Measurements from ENCODE around the gene POLR2H. TPM values are rescaled to one million over a fixed set of nuclear protein-coding genes. Genes with fewer than 3 reads are reported as not detected.

Gene POLR2H
- total and polyA plus RNA-seq, 9 donors: 47.3 to 86.9 (median 60.6) TPM

DNA sequence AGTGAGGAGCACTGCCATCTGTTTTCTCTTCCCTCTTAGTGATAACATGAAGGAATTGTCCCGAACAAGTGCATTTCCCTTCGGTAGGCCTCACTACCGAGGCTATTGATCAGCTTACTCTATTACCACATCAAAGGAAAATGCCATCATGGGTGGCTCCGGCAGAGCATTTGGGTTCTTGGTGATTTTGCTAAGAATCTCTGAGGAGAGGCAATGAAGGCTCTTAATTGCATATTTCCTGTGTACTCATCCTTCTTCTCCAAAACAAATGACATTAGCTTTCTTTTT is 53.6 kb downstream of the POLR2H start:
- no peaks in the 10 kb centered on the region for H3K9me3 ChIP-seq
- H3K27ac ChIP-seq: no peak overlapping the region
- H3K4me3 ChIP-seq: no peak overlapping the region
- DNase-seq: no peak
- no peaks in the 10 kb centered on the region for H3K27me3 ChIP-seq
- peaks cover 3% of the 10 kb centered on the region for H3K4me1 ChIP-seq (ENCODE audit: insufficient read depth)
- no peak for TF ChIP-seq CTCF (IDR thresholded peaks at IDR 0.05)
- no peak for TF ChIP-seq EP300 (IDR thresholded peaks at IDR 0.05)
- intact Hi-C loops (cut with DNase I): loop anchor here in 2 of 4 donors (5.0 to 10.0 kb wide), 4 partner anchors 43 to 130 kb away; no protein-coding TSS in a partner anchor
- H3K36me3 ChIP-seq: no peaks in the 10 kb centered on the region
- 80 to 83% (median 81%) methylated on average over 4 of the region's 4 CpGs for WGBS, 3 donors

- intact Hi-C loops (cut with DNase I): loop anchor here in 2 of 4 donors (5.0 to 10.0 kb wide), 4 partner anchors 45 to 127 kb away; no protein-coding TSS in a partner anchor
- Histone ChIP-seq H3K4me1 (ENCODE audit: insufficient read depth) (peaks cover 3% of the 10 kb centered on the region), H3K27ac (no peak overlapping the region), H3K4me3 (no peak overlapping the region), H3K36me3 (no peaks in the 10 kb centered on the region), H3K9me3 (no peaks in the 10 kb centered on the region), H3K27me3 (no peaks in the 10 kb centered on the region)
- DNase-seq: peak; percentile 73 to 87 (median 81)
- peak; percentile 72 to 87 (median 82) for TF ChIP-seq CTCF (IDR thresholded peaks at IDR 0.05)
- no peak for TF ChIP-seq EP300 (IDR thresholded peaks at IDR 0.05)
- TF ChIP-seq POLR2A (IDR thresholded peaks at IDR 0.05): no peak
- WGBS, 3 donors: 27 to 31% (median 30%) methylated on average over 13 to 14 of the region's 14 CpGs
These were observed 56.3 kb downstream of the POLR2H start for GRCh38 chr3:184417619-184418327.

Small RNAs within 50 kb of the gene (small RNA-seq; reads per million reads assigned to genes)
- gene SNORD66: 1,171 reads per million, percentile 97 among the genes with 10 or more reads in this experiment

Other genes with a start within 250 kb of the POLR2H start
- gene EIF2B5, start 226.4 kb upstream of the POLR2H start, total RNA-seq: 10 to 100 TPM; 18.6 to 31.9 (median 28.7) TPM
- gene EIF2B5, start 226.4 kb upstream of the POLR2H start, polyA plus RNA-seq: 10 to 100 TPM; 26.2 to 42.4 TPM
- gene DVL3, start 206.3 kb upstream of the POLR2H start, total RNA-seq: 10 to 100 TPM; 30.2 to 93.8 (median 74.8) TPM
- gene DVL3, start 206.3 kb upstream of the POLR2H start, polyA plus RNA-seq: 10 to 100 TPM; 40.8 to 48.1 TPM
- 100 to 1,000 TPM; 107 to 281 (median 252) TPM for gene AP2M1, start 186.9 kb upstream of the POLR2H start, total RNA-seq
- gene AP2M1, start 186.9 kb upstream of the POLR2H start, polyA plus RNA-seq: 100 to 1,000 TPM; 236 to 371 TPM
- gene ABCF3, start 175.5 kb upstream of the POLR2H start, total RNA-seq: 10 to 100 TPM; 56.6 to 82.0 (median 61.7) TPM
- 10 to 100 TPM; 30.2 to 42.8 TPM for gene ABCF3, start 175.5 kb upstream of the POLR2H start, polyA plus RNA-seq
- gene VWA5B2, start 132.1 kb upstream of the POLR2H start, total RNA-seq: 1 to 10 TPM in 1 of 7 donors, under 1 TPM in 5, not detected in 1; 0.24 to 5.9 (median 0.64) TPM
- gene VWA5B2, start 132.1 kb upstream of the POLR2H start, polyA plus RNA-seq: under 1 TPM; 0.15 to 0.36 TPM
- gene ALG3, start 112.7 kb upstream of the POLR2H start, total RNA-seq: 10 to 100 TPM; 20.0 to 42.0 (median 23.0) TPM
- gene ALG3, start 112.7 kb upstream of the POLR2H start, polyA plus RNA-seq: 10 to 100 TPM; 17.8 to 25.4 TPM
- 1 to 10 TPM; 1.6 to 3.3 (median 2.1) TPM for gene EEF1AKMT4, start 112.0 kb upstream of the POLR2H start, total RNA-seq
- 1 to 10 TPM in 1 of 2 donors, under 1 TPM in 1; 0.87 to 1.2 TPM for gene EEF1AKMT4, start 112.0 kb upstream of the POLR2H start, polyA plus RNA-seq
- under 1 TPM in 2 of 7 donors, not detected in 5; 0.23 to 0.26 TPM for gene CAMK2N2, start 100.2 kb upstream of the POLR2H start, total RNA-seq
- gene CAMK2N2, start 100.2 kb upstream of the POLR2H start, polyA plus RNA-seq: under 1 TPM; 0.08 to 0.13 TPM
- not detected for gene ECE2, start 85.7 kb upstream of the POLR2H start, total RNA-seq
- under 1 TPM in 1 of 2 donors, not detected in 1; 0.43 TPM for gene ECE2, start 85.7 kb upstream of the POLR2H start, polyA plus RNA-seq
- gene PSMD2, start 62.5 kb upstream of the POLR2H start, total RNA-seq: 100 to 1,000 TPM in 6 of 7 donors, 10 to 100 TPM in 1; 74.4 to 149 (median 138) TPM
- gene PSMD2, start 62.5 kb upstream of the POLR2H start, polyA plus RNA-seq: 100 to 1,000 TPM; 119 to 177 TPM
- 100 to 1,000 TPM in 6 of 7 donors, 10 to 100 TPM in 1; 72.4 to 295 (median 212) TPM for gene EIF4G1, start 47.1 kb upstream of the POLR2H start, total RNA-seq
- gene EIF4G1, start 47.1 kb upstream of the POLR2H start, polyA plus RNA-seq: 100 to 1,000 TPM; 110 to 159 TPM
- gene FAM131A, start 24.1 kb upstream of the POLR2H start, total RNA-seq: 10 to 100 TPM; 16.4 to 37.8 (median 32.9) TPM
- 10 to 100 TPM in 1 of 2 donors, 1 to 10 TPM in 1; 8.7 to 19.7 TPM for gene FAM131A, start 24.1 kb upstream of the POLR2H start, polyA plus RNA-seq
- 10 to 100 TPM in 4 of 7 donors, 1 to 10 TPM in 3; 5.7 to 18.0 (median 15.4) TPM for gene CLCN2, start 105 bp upstream of the POLR2H start, total RNA-seq
- 10 to 100 TPM in 1 of 2 donors, 1 to 10 TPM in 1; 3.5 to 11.7 TPM for gene CLCN2, start 105 bp upstream of the POLR2H start, polyA plus RNA-seq
- gene THPO, start 16.5 kb downstream of the POLR2H start, total RNA-seq: 1 to 10 TPM in 4 of 7 donors, under 1 TPM in 3; 0.34 to 2.0 (median 1.2) TPM
- gene THPO, start 16.5 kb downstream of the POLR2H start, polyA plus RNA-seq: 1 to 10 TPM in 1 of 2 donors, under 1 TPM in 1; 0.98 to 1.5 TPM
- 10 to 100 TPM; 11.5 to 37.3 (median 20.5) TPM for gene CHRD, start 18.3 kb downstream of the POLR2H start, total RNA-seq
- gene CHRD, start 18.3 kb downstream of the POLR2H start, polyA plus RNA-seq: 10 to 100 TPM in 1 of 2 donors, 1 to 10 TPM in 1; 3.1 to 26.9 TPM
- gene EPHB3, start 200.1 kb downstream of the POLR2H start, total RNA-seq: 10 to 100 TPM in 6 of 7 donors, 1 to 10 TPM in 1; 5.6 to 31.0 (median 16.1) TPM
- 1 to 10 TPM; 2.1 to 7.3 TPM for gene EPHB3, start 200.1 kb downstream of the POLR2H start, polyA plus RNA-seq

Data from ovary (tissue), 9 donors.